ENCODE data around the gene NAALADL1.

The NAALADL1 gene

GRCh38 chr11:65056999-65057398 lies 1.4 kb downstream of the NAALADL1 start:
- H3K36me3 ChIP-seq (ENCODE audit: control insufficient read depth in 2 of 2, insufficient read depth in 1 of 2, low read length in 2 of 2), result no peaks in the 10 kb centered on the region
- ChIA-PET CTCF (interaction anchor here (0.6 kb wide), 1 partner anchor 7 kb away, joined by 5 read pairs; no protein-coding TSS in a partner anchor), POLR2A (interaction anchor here (0.9 kb wide), 1 partner anchor 16 kb away, joined by 5 read pairs; the partner anchor contains the start of gene SAC3D1)
- H3K4me3 ChIP-seq (ENCODE audit: low read depth, low read length), result no peak overlapping the region
- no peak for TF ChIP-seq ZFP3 (tag by site-specific recombination; IDR thresholded peaks at IDR 0.05; ENCODE audit: low read depth)
- no peak for TF ChIP-seq ZNF76 (tag by site-specific recombination; IDR thresholded peaks at IDR 0.05; ENCODE audit: borderline replicate concordance, low read depth)
- no peak for TF ChIP-seq TRIM28 (IDR thresholded peaks at IDR 0.05; ENCODE audit: borderline replicate concordance, low read length)
- no peak for TF ChIP-seq ZNF214 (tag by site-specific recombination; IDR thresholded peaks at IDR 0.05; ENCODE audit: borderline replicate concordance)
- no peak for TF ChIP-seq ZNF16 (tag by site-specific recombination; IDR thresholded peaks at IDR 0.05; ENCODE audit: low read depth)
- no peak for TF ChIP-seq ZNF837 (tag by site-specific recombination; IDR thresholded peaks at IDR 0.05)
- TF ChIP-seq ZNF629 (tag by site-specific recombination; IDR thresholded peaks at IDR 0.05), result no peak
- TF ChIP-seq ZNF560 (tag by site-specific recombination; IDR thresholded peaks at IDR 0.05; ENCODE audit: borderline replicate concordance), result no peak
- no peak for TF ChIP-seq ZNF140 (tag by site-specific recombination; IDR thresholded peaks at IDR 0.05)
- TF ChIP-seq RBAK (tag by site-specific recombination; IDR thresholded peaks at IDR 0.05), result no peak
- no peak for TF ChIP-seq GLIS1 (tag by site-specific recombination; IDR thresholded peaks at IDR 0.05)
- TF ChIP-seq ZNF473 (tag by site-specific recombination; IDR thresholded peaks at IDR 0.05), result no peak
- TF ChIP-seq ZNF362 (tag by site-specific recombination; IDR thresholded peaks at IDR 0.05), result no peak
- TF ChIP-seq ZBTB49 (tag by site-specific recombination; IDR thresholded peaks at IDR 0.05; ENCODE audit: low read depth), result no peak
- H3K9me3 ChIP-seq (ENCODE audit: control insufficient read depth, insufficient read depth, low read depth, low read length), result no peaks in the 10 kb centered on the region
- no peaks in the 10 kb centered on the region for H3K4me1 ChIP-seq (ENCODE audit: control insufficient read depth, insufficient read depth, low read length)
- H3K27ac ChIP-seq (ENCODE audit: extremely low read depth, low read depth, low read length), result no peak overlapping the region

- TF ChIP-seq KLF10 (tag by site-specific recombination; IDR thresholded peaks at IDR 0.05), result no peak
- no peak for TF ChIP-seq ZNF2 (tag by site-specific recombination; IDR thresholded peaks at IDR 0.05)
- TF ChIP-seq ZNF488 (tag by site-specific recombination; IDR thresholded peaks at IDR 0.05), result no peak
- no peak for TF ChIP-seq ZSCAN4 (tag by site-specific recombination; IDR thresholded peaks at IDR 0.05)
- TF ChIP-seq ZEB2 (tag by site-specific recombination; IDR thresholded peaks at IDR 0.05), result no peak
- TF ChIP-seq ZNF184 (tag by site-specific recombination; IDR thresholded peaks at IDR 0.05), result no peak
- 0 out of 2 replicates have a peak, but pooled peaks have one; percentile 22 for TF ChIP-seq ZNF366 (tag by site-specific recombination; conservative IDR thresholded peaks at IDR 0.05)
- TF ChIP-seq PRDM1 (tag by site-specific recombination; IDR thresholded peaks at IDR 0.05), result peak; percentile 95
- Histone ChIP-seq H3K4me1 (ENCODE audit: control insufficient read depth, insufficient read depth, low read length) (no peaks in the 10 kb centered on the region), H3K4me3 (ENCODE audit: low read depth, low read length) (no peak overlapping the region), H3K9me3 (ENCODE audit: control insufficient read depth, insufficient read depth, low read depth, low read length) (no peaks in the 10 kb centered on the region), H3K36me3 (ENCODE audit: control insufficient read depth in 2 of 2, insufficient read depth in 1 of 2, low read length in 2 of 2) (no peaks in the 10 kb centered on the region), H3K27ac (ENCODE audit: extremely low read depth, low read depth, low read length) (no peak overlapping the region)
- ChIA-PET POLR2A (no interaction called here), CTCF (no interaction called here)
Measured at GRCh38 chr11:65055538-65055937, 2.8 kb downstream of the NAALADL1 start.

Data from HEK293 (cell line).